Activated T-cell treated with anti-CD3 and anti-CD28 coated beads, Interleukin-2, amount 50 U/mL, for 48 hours (primary cell): ENCODE data around the gene LAG3.

Source experiments
- DNase-seq, 2 experiments: peaks; one replicate each; pipeline ENCODE4 v3.0.0-alpha.2; 2020

LAG3 gene

DNA sequence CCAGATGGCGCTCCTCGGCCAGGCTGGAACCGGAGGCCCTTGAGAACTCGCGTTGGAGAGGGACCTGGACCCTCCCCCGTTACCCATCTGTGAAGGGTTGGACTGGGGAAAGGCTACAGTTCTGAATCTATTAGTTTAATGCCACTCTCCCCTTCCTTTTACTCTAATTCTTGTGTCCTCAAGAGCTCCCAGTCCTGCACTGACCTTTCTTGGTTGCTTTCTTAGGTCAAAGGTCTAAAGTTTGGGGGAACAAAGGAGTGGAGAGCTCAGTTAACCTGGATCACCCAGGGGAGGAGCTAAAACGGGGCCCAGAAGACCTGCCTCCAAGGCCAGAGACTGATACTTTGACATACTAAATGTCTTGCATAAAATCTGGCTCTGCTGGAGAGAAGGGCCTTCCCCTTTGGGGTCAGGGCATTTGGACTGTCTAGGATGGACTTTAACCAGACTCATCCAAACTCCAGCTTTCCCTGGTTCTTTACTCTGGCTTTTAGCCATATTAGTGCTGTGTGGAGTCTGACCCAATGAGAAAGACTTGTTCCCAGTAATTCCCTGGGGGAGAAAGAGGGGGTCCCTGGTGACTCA lies 18.5 kb upstream of the LAG3 start:
- DNase-seq = no peak

DNA sequence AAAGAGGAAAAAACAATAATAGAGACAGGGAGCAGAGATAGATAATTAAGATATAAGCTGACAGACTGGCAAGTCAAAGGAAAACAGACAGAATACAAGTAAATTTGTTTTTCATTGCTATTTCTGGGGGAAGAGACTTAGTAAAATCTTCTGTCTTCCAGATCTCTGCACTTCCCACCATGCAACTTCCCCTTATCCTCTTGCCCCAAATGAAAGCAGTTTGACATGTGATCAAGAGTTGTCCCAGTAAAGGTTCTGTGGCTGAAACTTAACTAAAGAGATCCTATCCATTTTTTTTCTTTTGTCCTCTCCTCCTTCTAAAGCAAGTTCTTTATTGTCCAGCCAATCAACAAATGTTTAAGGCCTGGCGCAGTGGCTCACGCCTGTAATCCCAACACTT lies 17.9 kb upstream of the LAG3 start:
- no peak for DNase-seq

DNA sequence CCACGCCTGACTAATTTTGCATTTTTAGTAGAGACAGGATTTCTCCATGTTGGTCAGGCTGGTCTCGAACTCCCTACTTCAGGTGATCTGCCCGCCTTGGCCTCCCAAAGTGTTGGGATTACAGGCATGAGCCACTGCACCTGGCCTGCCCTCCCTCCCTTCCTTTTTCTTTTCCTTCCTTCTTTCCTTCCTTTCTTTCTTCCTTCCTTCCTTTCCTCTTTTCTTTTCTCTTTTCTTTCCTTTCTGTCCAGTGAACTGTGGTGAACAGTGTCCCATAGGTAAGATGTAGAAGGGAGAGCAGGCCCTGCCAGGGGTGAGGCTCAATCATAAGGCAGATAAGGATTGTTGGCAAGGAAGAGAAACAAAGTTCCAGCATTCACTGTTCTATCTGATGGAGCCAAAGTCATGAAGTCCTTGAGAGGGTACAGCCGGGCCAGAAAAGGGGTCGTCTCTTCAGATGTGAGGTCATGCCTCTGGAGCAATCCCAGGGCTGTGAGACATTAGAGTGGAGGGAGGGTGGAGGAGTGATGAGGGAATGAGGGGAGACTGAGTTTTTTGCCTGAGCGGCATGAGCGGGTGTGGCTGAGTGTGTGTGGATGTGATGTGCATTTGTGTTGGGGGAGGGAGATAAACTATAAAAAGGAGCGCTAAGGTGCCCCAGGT lies 15.2 kb upstream of the LAG3 start:
- no peak for DNase-seq

DNA sequence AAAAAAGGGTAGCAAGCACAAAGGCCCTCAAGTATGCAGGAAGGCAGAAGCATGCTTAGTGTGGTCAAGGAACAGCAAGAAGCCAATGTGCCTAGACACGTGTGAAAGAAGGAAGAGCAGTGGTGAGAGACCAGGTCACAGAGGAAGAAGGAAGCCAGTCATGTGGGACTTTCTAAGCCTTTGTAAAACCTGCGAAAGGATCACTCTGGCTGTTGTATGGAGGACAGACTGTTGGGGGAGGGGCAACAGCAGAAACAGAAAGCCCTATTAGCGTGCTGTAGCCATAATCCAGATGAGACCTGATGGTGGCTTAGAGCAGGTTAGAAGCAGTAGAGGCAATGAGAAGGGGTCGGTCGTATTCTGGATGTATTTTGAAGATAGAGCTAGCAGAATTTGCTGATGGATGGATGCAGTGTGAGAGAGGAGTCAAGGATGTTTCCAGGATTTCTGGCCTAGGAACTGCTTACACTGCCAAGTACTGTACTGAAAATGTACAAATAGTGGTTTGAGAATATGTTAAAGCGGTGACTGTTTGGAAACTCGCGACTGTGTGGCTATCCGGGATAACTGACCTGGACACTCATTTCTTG lies 13.7 kb upstream of the LAG3 start:
- DNase-seq = no peak

DNA sequence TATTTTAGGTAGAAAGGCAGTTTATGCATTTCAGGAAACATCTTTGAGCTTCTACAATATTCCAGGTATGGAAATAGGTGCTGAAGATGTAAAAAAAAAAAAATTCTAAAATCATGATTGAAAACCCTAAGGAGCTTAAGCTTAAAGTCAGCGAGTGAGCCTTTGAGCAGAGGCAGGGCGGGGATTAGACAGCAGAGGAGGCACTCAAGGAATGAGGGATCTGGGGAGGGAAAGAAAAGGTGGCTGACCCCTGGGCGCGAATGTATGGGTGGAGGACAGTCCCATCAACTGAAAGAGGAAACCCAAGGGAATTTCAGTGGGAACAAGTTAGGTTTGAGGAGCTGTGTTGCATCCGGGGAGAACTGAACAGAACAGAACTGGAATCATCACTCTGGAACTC lies 12.6 kb upstream of the LAG3 start:
- DNase-seq = no peak

DNA sequence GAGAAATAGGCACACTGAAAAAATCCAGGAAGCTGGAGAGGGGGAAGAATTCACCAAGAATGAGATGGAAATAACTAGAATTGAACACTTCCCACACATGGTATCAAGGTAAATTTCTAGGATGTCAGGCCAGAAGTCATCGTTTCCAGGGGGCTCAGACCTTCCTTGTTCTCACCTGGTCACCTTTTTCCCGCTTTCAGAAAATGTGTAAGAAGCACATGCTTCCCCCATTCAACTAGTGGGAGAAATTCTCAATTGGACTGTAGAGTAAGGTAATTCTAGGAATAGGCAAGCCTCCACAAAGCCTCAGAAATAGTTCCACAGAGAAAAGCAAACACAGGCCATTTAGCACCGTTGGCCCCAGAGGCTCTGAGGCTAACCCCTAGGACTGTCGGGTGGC lies 8.9 kb upstream of the LAG3 start:
- DNase-seq = no peak

DNA sequence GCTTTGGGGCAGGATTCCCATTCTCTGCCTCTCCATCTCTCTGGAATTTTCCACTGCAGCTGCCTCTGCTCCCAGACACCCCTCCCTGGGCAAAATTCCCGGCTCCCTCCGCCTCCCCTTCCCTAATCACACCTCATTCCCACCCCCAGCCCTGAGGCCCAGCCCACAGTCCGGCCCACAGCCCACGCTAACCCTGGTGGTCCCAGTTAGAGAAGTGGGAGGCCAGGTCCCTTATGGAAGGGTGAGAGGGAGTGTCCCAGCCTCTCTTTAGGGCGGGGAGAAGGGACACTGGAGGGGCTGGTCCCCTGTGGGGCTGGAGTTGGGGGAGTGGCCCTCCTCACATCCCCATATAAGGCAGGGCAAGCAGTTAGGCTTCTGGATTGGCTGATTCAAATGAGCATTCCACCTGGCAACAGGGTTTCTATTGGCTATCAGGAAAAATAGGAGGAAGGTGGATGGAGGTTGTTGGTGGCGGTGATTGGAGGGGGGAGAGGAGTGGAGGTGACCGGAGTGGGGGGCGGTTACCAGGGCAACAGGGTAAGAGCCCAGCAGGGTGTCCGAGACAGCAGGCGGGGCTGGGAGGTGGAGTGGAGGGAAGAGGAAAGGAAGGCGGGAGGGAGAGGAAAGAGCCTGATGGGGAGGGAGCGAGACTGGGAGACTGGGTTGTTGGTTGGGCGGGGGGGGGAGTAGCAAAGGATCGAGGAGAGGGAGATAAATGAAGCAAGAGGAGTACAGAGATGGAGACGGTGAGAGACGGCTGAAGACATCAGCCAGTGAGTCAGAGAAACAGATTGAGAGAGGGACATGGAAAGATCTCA lies 8.1 kb upstream of the LAG3 start:
- peak; percentile 61 to 68 for DNase-seq

DNA sequence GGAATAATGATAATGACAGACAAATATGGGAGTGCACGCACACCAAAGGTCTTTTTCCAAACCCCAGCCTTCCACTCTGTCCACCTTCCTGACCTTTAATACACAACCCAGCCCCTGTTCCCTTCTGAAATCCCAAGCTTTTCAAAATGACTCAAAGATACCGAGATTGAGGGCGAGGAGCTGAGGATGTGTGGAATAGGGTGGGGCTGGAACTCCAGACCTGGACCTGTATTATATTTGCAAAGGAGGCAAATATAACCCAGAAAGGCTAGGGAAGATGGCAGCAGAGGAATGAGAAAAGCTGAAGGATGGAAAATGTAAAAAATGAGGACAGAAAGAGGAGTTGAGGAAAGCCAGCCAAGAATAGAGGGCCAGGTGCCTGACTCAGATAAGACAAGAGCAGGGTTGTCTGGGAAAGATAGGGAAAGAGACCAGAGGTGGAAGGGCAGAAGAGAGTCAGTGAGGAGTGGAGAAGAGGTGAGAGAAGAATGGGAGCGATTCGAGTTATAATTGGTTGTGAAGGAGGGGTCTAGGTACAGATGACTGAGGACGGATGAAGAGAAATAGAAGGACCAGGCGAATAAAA lies 7.2 kb upstream of the LAG3 start:
- DNase-seq = no peak

DNA sequence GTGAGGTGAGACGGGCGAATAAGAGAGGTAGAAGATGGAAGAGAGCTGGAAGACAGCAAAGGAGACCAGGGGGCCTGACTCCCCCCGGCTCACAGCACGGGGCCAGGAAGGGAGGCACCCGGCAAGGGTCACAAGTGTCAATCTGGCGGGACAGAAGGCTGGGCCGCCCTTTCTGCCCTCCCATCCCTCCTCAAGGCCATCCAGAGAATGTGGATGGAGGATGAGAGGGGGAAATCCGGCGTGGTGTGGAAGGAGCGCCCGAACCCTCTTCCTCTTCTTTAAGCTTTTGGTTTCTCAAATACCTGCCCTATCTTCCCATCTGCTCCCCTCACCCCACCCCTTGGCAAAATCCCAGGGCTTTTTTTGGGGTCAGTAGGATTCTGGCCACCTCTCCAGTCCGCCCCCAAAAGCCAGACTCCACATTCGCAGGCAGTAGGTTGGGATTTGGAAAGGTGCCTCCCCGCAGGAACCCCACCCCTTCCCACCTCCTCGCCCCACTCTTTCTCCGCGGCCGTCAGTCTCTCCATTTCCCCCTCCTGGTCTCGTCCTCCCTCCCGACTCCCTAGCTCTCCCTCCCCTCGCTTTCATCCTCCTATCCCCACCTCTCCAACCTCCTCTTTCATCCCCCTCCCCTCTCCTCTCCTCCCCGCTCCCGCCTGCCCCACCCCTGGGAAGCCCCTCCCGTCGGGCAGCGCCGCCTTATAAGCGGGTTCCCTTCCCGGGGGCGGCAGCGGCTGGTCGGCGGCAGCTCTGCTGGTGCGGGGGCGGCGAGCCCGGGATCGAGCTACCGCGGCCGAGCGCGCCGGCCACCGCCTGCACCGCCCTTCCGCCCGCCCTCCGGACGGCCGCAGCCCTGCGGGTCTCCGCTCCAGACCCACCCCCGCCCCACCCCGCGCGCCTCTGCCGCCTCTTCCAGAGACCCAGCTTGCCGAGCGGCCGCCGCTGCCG lies 6.4 kb upstream of the LAG3 start, which contains the start of gene PTMS:
Gene PTMS (plus strand): TSS at position 730 of the 948 bp plus-strand sequence. CDS start 343 bp downstream, outside the sequence.
- DNase-seq = peak; percentile 61 to 70

DNA sequence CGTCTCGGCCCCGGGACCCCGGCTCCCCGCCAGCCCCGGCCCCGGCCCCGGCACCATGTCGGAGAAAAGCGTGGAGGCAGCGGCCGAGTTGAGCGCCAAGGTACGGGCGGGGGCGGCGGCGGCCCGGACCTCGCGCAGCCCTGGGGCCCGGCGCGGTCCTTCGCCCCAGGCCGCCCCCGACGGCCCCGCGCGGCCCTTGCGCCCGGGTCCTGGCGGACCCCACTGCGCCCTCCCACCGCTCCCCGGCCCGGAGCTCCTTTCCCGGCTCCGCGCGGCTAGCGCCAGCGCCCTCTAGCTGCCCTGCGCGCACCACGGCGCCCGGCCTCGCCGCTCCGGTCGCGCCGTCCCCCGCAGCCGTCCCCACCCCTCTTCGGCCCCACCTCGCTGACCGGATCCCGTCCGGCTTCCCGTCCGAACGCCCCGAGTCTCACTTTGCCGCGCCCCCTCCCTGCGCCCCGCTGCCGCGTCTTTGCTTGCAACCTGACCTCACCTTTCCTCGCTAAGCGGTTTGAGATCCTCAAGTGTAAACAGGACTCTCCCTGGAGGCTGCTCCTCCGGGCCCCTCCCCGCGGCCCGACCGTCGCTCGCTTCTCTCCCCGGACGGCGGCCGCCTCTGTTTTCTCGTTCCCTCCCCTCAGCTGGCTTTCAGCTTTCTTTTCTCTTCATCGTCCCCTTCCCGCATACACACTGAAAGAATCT lies 5.5 kb upstream of the LAG3 start:
- peak; percentile 74 to 78 for DNase-seq

DNA sequence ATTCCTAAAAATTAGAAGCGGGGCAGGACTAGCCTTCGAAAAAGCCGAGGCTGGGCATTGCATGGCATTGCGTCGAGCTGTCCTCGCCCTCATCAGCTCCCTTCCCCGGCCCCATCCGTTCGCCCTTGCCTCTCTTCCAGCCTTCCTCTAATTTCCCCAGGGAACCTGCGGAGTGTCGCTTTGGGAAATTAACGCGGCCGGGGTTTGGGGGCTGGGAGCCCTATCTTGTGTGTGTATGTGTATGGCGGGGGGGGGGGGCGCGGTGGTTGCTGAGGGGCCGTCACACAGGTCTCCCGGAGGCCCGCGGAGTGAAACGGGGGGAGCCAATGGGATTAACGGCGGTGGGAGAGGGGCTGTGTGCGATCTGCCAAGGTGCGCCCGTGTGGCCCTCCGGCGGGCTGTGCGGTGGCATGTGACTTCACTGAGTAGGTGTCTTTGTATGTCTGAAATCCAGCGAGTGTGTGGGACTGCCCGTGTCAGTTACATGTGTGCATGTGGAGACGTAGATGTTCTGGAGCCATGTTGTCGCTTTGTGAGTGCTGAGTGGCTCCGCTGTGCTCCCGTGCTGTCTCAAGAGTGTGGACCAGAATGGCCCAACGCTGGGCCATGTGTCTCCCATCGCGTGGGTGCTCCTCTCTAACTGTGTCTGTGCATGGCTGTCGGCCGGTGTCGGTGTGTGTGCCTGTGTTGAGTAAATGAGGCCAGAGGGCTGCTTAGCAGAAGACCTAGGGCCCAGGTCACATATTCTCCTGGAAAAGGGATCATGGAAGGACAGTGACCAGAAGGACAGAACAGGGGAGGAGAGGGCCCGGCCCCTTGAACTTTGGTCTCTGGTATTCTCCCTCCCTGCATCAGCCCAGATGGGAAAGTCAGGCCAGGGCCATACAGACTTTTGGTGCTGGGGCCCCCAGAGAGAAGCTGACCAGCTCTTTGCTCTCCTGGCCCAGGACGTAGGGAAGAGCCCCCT lies 4.7 kb upstream of the LAG3 start:
- no peak for DNase-seq

DNA sequence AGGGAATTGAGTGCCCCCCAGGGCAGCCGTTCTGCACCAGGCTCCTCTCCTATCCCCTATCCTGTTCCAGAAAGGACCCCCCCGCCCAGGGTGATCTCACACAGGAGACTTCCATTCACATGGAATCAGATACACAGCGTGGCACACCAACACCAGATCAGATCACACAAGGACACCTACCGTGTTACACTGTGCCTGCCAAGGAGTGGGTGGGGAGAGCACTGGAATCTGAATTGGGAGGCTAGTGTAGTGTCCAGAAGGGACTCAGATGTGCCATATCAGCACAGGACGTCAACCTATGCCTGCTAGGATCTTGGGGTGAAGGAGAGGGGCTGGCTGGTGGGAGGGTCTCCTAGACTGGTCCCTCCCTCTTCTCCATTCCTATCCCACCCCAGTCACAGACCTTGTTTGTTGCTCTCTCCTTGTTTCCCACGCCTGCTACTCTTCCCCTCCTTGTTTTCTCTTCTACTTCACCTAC lies 3.8 kb upstream of the LAG3 start:
- no peak for DNase-seq

DNA sequence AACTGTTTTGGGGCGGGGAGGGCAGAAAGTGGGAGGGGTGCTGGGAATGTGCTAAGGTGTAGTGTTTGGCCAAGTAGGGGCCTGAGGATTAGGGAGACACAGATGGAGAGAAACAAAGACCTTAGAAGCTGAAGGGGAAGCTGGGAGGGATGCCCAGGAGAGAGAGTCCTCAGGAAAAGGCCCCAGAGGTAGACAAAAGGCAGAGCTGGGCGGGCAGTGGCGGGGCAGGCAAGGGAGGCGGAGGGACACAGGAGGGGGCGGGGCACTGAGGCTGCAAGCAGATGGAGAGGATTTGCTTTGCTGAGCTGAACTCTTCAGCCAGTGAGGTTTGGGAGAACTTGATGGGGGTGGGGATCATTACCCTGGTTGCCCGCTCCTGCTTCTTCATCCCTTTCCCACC lies 3.3 kb upstream of the LAG3 start:
- DNase-seq = peak in 1 of 2 experiments; percentile 36

DNA sequence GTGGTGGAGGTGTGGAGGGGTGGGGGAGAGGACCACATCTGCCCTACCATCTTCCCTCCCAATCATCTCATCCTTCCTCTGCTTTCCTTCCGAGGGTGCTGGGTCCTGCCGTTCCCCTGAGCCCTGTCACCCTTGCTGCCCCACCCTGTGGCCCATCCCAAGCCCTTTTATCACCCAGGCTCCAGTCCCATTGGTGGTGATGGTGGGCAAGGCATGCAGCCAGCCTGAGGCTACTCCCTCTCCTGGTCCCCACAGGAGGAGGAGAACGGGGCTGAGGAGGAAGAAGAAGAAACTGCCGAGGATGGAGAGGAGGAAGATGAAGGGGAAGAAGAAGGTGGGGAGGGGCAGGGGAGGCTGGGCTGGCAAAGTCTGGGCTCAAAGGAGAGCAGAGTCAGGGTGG lies 2.7 kb upstream of the LAG3 start:
- DNase-seq = no peak

DNA sequence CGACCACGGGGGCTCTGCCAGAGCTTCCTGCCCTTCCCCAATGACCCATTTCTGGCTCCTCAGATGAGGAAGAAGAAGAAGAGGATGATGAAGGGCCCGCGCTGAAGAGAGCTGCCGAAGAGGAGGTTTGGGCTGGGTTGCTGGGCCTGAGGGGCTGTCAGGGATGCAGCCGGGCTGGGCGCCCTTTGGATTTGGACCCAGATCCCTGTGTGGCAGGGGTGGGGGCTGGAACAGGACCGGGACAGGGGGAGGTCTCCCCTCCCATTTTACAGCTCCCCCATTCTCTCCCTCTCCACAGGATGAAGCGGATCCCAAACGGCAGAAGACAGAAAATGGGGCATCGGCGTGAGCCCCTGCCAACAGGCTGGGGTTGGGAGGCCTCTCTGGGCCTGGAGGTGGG lies 2.2 kb upstream of the LAG3 start:
- no peak for DNase-seq

DNA sequence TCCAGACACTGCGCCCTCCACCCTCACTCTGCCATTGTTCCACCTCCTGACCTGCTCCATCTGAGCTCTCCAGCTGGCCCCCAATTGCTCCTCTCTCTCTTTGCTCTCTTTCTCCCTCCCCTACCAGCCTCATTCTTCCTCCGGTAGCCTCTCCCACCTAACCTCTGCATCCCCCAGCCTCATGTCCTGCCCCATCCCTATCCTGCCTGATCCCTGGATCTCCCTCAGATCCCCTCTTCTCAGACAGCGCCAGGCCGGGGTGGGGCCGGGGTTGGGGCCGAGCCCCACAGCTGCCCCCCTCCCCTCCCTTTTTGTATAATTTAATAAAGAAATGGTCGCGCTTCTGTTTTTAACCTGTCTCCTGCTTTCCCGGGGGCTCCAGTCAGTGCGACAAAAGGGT lies 1.7 kb upstream of the LAG3 start:
- no peak for DNase-seq

DNA sequence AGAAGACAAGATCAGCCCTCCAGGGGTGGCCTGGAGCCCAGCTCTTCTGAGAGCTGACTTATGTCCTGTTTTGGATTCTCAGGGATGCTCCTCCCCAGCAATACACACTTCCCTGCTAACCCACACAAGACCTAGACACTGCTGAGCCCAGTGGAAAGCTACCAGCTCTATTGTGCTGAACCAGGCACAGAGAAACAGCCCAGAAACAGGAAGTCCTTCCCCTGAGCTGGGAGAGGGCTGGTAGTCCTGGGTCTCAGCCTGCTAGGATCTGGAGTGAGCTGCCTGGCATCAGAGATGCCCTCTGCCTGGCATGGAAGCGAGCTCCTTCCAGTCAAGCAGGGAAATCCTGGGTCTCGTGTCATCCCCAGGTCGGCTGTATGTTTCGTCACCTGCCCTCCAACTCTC lies 1.2 kb upstream of the LAG3 start:
- no peak for DNase-seq

DNA sequence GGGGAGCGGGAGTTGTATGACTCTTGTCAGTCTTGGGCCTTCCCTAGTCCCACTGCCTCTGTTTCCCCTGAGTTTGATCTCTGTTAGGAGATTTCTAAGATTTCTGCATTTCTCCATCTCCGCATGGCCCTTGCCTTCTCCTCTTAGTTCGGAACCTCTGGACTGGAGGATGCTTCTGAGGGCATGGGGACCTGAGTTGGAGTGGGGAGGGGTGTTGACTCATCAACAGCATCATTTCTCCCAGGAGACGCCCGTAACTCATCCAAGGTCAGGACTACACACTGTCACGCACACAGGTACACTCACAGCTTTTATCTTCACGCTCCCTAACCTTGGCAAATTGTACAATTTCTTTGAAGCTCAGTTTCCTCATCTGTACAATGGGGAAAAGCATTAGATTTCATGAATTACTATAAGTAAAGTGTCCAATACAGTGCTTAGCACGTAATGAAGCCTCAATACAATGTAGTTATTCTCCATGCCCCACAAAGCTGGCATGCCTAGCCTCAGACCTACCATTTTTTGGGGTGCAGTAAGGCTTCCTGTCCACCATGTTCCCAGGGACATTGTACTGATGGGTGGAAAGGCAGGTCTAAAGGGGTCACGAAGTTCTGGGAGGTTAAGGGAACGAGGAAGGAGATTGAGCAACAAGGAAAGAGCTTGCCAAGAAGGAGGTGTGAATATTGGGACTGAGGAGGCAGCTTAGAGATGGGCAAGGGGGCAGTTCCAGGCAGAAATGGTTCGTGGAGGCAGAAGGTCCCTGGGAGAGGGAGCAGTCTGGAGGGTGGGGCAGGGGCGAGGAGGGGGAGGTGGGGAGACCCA lies 600 bp upstream of the LAG3 start:
- no peak for DNase-seq
